Spleen (tissue), 7 donors: ENCODE results near the gene PILRB.

ENCODE experiments used
- POLR2A ChIP-seq, 3 donors: fragments of 450-650 bp; IDR thresholded peaks; one replicate each; pipeline ENCODE4 v1.5.1; 2017; ENCODE audit warnings: antibody characterized with exemption in 3 of 3, mild to moderate bottlenecking in 1 of 3
- POLR2AphosphoS5 ChIP-seq, 3 donors: sonication (generic); formaldehyde crosslinking; IDR thresholded peaks; one replicate each; pipeline ENCODE4 v1.5.1; 2017; ENCODE audit warnings: antibody characterized with exemption in 3 of 3
- TF ChIP-seq, protein P1 (sequence below), 11 experiments: fragments of 200-600 bp in 7 of 11; fragments of 450-650 bp in 4 of 11; sonication (generic) in 4 of 11; IDR thresholded peaks in 8 of 11; conservative IDR thresholded peaks in 3 of 11; 1 replicate in 7 of 11; 2 replicates in 4 of 11; pipeline versions ENCODE4 v1.4.0 to v1.8.0; 2016 to 2021; ENCODE audit warnings: antibody characterized with exemption in 11 of 11, inconsistent platforms in 4 of 11, mild to moderate bottlenecking in 1 of 11
- donor health status: DM: no; HTN: no; CAD: no; lungs with moderate emphysema.
- donor health status: DM: no; HTN: no; CAD: no.
- donor health status: DM: no; HTN: no; CAD: no.

DNA sequence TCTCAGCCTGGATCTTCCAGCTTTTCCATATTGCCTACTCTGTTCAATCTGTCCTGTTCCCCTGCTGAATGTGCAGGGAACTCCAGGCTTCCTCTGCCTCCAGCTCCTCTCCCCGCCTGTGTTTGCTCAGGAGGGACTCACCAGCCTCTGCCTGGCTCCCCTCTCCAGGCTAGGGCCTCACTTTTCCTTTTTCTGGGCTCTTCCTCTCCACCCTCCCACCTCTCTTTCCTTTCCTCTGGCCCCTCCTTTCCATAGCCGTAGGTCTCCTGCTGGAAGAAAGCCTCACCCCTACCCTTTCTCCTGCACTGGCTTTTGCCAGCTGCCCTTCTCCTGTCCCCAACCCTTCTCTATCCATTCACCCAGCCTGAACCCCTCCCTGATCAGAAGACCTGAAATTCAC is 40.3 kb downstream of the PILRB start:
- no peak for TF ChIP-seq POLR2AphosphoS5 (IDR thresholded peaks at IDR 0.05)
- TF ChIP-seq POLR2A (IDR thresholded peaks at IDR 0.05), result no peak
- TF ChIP-seq, protein P1, sequence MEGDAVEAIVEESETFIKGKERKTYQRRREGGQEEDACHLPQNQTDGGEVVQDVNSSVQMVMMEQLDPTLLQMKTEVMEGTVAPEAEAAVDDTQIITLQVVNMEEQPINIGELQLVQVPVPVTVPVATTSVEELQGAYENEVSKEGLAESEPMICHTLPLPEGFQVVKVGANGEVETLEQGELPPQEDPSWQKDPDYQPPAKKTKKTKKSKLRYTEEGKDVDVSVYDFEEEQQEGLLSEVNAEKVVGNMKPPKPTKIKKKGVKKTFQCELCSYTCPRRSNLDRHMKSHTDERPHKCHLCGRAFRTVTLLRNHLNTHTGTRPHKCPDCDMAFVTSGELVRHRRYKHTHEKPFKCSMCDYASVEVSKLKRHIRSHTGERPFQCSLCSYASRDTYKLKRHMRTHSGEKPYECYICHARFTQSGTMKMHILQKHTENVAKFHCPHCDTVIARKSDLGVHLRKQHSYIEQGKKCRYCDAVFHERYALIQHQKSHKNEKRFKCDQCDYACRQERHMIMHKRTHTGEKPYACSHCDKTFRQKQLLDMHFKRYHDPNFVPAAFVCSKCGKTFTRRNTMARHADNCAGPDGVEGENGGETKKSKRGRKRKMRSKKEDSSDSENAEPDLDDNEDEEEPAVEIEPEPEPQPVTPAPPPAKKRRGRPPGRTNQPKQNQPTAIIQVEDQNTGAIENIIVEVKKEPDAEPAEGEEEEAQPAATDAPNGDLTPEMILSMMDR (IDR thresholded peaks at IDR 0.05 in 8 of 11, conservative IDR thresholded peaks at IDR 0.05 in 3 of 11), result no peak
